Smooth muscle cell (in vitro differentiated cells): Measurements from ENCODE around the gene P2RY12. TPM values are rescaled to one million over a fixed set of nuclear protein-coding genes. Genes with fewer than 3 reads are reported as not detected.

ENCODE experiments used
- DNase-seq: peaks from one replicate; lab custom pipeline; 2025; ENCODE audit not compliant: unreplicated experiment; lab: John Stamatoyannopoulos, UW
- H2AFZ ChIP-seq: fragments of 200-600 bp; sonication (generic); 2 replicates; pipeline ENCODE4 v1.6.0; 2016; ENCODE audit warnings: antibody characterized with exemption, low read depth, mild to moderate bottlenecking
- H3F3A ChIP-seq: fragments of 200-600 bp; sonication (generic); 2 replicates; pipeline ENCODE4 v1.6.0; 2017; ENCODE audit warnings: antibody characterized with exemption, low read depth
- H3K27ac ChIP-seq: fragments of 200-600 bp; sonication (generic); 2 replicates; pipeline ENCODE4 v1.5.1; 2016; ENCODE audit warnings: low read depth, mild to moderate bottlenecking
- H3K27me3 ChIP-seq: fragments of 200-600 bp; sonication (generic); 2 replicates; pipeline ENCODE4 v1.6.1; 2016; ENCODE audit warnings: low read depth, mild to moderate bottlenecking
- H3K36me3 ChIP-seq: fragments of 200-600 bp; sonication (generic); 2 replicates; pipeline ENCODE4 v1.5.1; 2016; ENCODE audit warnings: low read depth
- H3K4me1 ChIP-seq: fragments of 200-600 bp; sonication (generic); 2 replicates; pipeline ENCODE4 v1.5.1; 2016; ENCODE audit warnings: low read depth
- H3K4me2 ChIP-seq: fragments of 200-600 bp; sonication (generic); 2 replicates; pipeline ENCODE4 v1.6.0; 2016; ENCODE audit warnings: mild to moderate bottlenecking
- H3K4me3 ChIP-seq: fragments of 200-600 bp; sonication (generic); 2 replicates; pipeline ENCODE4 v1.5.1; 2016; ENCODE audit warnings: mild to moderate bottlenecking
- H3K79me2 ChIP-seq: fragments of 200-600 bp; sonication (generic); 2 replicates; pipeline ENCODE4 v1.6.0; 2016; ENCODE audit warnings: low read depth, mild to moderate bottlenecking
- H3K9ac ChIP-seq: fragments of 200-600 bp; sonication (generic); 2 replicates; pipeline ENCODE4 v1.6.0; 2016; ENCODE audit warnings: low read depth
- H3K9me3 ChIP-seq: fragments of 200-600 bp; sonication (generic); replicated peaks from 2 replicates; pipeline ENCODE4 v1.5.1; 2016; ENCODE audit warnings: low read depth
- H4K20me1 ChIP-seq: fragments of 200-600 bp; sonication (generic); 2 replicates; pipeline ENCODE4 v1.6.0; 2016; ENCODE audit warnings: low read depth
- WGBS: methylation state at CpG from one replicate; pipeline ENCODE4 v1.1.7; 2016; ENCODE audit warnings: low lambda C conversion rate; 5-methylcytosine and 5-hydroxymethylcytosine counted together
- polyA plus RNA-seq: library from polyadenylated mRNA; unstranded; fragments of >200 nt; fragmentation: Nextera tagmentation; extraction: Ambion mirVana; gene quantifications from 2 replicates; pipeline ENCODE4 v1.2.1, GENCODE V29; 2016
- total RNA-seq: library from RNA; depleted of rRNA; stranded (reverse); fragments of >200 nt; gene quantifications from 2 replicates; pipeline ENCODE4 v1.2.3, GENCODE V29; 2014
- TF ChIP-seq, protein P1 (sequence below): fragments of 200-600 bp; sonication (generic); IDR thresholded peaks from 2 replicates; pipeline ENCODE4 v1.5.1; 2017; ENCODE audit warnings: borderline replicate concordance, mild to moderate bottlenecking, antibody characterized with exemption; ENCODE audit not compliant: insufficient read depth, poor library complexity, severe bottlenecking

The P2RY12 gene
- total and polyA plus RNA-seq, 2 experiments from 2014 or later: not detected

DNA sequence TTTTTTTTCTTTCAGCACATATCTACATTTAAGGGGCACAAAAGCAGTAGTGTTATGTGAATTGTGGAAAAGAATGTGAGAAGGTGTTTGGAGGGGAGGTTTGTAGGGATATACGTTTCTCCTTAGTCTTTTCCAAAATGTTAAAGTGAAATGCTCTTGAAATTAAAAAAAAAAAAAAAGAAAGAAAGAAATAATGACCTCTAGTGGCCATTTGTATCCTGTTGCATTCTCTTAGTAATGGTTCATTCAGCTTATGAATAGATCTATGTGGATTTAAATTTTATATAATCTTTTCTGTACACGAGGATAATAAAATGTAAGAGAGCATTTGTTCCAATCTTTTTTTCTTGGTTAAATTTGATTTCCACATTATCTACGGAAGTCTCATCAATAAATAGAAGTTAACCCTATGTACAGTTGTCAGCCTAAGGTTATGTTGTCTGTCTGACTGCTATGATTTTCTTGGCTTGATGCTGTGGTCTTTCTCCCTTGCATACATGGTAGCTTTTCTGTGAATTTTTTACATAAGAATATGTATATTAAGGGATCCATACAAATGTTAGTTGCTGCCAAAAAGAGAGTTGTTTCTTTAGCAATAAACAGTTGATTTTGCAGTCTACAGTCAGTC lies 56.9 kb downstream of the P2RY12 start:
- H3K9ac ChIP-seq: no peak overlapping the region
- WGBS: 29% methylated on average over 3 of the region's 3 CpGs
- H3K27me3 ChIP-seq: no peaks in the 10 kb centered on the region
- TF ChIP-seq, protein P1, sequence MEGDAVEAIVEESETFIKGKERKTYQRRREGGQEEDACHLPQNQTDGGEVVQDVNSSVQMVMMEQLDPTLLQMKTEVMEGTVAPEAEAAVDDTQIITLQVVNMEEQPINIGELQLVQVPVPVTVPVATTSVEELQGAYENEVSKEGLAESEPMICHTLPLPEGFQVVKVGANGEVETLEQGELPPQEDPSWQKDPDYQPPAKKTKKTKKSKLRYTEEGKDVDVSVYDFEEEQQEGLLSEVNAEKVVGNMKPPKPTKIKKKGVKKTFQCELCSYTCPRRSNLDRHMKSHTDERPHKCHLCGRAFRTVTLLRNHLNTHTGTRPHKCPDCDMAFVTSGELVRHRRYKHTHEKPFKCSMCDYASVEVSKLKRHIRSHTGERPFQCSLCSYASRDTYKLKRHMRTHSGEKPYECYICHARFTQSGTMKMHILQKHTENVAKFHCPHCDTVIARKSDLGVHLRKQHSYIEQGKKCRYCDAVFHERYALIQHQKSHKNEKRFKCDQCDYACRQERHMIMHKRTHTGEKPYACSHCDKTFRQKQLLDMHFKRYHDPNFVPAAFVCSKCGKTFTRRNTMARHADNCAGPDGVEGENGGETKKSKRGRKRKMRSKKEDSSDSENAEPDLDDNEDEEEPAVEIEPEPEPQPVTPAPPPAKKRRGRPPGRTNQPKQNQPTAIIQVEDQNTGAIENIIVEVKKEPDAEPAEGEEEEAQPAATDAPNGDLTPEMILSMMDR: peak; percentile 69
- H3K4me1 ChIP-seq: no peaks in the 10 kb centered on the region
- no peak overlapping the region for H3K27ac ChIP-seq
- H3K4me2 ChIP-seq: no peak overlapping the region
- no peak for DNase-seq
- no peaks in the 10 kb centered on the region for H3F3A ChIP-seq
- no peaks in the 10 kb centered on the region for H3K9me3 ChIP-seq
- H4K20me1 ChIP-seq: no peaks in the 10 kb centered on the region
- H2AFZ ChIP-seq: no peak overlapping the region
- no peak overlapping the region for H3K4me3 ChIP-seq
- no peaks in the 10 kb centered on the region for H3K36me3 ChIP-seq
- H3K79me2 ChIP-seq: no peaks in the 10 kb centered on the region

DNA sequence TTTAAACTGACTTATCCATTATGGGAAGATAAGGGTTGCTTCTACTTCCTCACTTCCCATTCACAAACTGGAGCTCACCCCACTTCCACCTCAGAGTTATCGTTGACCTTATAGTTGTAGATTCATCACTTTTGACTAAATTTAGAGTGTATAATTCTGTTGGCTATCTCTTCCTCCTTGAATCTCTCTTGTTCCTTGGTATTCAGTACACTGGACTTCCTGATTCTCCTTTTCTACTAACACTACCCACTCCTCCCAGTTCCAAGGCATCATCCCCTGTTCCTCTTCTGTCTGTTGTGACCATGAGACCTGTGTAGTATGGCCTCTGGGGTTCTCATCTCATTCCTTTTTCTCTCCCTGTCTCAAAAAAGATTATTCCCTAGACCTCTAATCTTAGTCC lies 62.0 kb downstream of the P2RY12 start:
- DNase-seq: no peak
- H3K27me3 ChIP-seq: no peaks in the 10 kb centered on the region
- no peak overlapping the region for H3K4me2 ChIP-seq
- H3K36me3 ChIP-seq: no peaks in the 10 kb centered on the region
- no peak overlapping the region for H3K4me3 ChIP-seq
- H3K4me1 ChIP-seq: peaks cover 12% of the 10 kb centered on the region
- TF ChIP-seq, protein P1: no peak
- no peaks in the 10 kb centered on the region for H3K79me2 ChIP-seq
- H3K9me3 ChIP-seq: no peaks in the 10 kb centered on the region
- H4K20me1 ChIP-seq: no peaks in the 10 kb centered on the region
- H3K9ac ChIP-seq: no peak overlapping the region
- no peak overlapping the region for H3K27ac ChIP-seq
- H2AFZ ChIP-seq: no peak overlapping the region
- peaks cover 5% of the 10 kb centered on the region for H3F3A ChIP-seq
- 100% methylated on average over 1 of the region's 1 CpG for WGBS

DNA sequence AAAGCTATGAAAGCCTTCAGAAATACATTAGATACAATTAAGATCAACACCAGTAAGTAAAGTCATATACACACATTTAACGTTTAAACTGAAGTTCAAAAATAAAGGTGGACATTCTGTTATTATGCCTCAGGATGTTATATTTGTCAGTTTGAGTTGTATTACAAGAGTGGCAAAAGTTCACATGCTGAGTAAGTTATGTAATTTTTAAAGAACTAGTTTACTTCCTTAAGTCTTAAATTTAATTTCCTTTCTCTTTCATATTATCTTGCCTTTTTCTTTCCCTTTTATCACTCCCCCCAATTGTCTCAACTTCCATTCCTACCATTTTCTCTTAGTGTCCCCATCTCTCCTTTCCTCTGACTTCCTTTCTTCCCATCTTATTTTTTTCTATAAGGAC lies 63.0 kb downstream of the P2RY12 start:
- Histone ChIP-seq H3K4me1 (peaks cover 17% of the 10 kb centered on the region), H3F3A (peaks cover 5% of the 10 kb centered on the region), H2AFZ (no peak overlapping the region), H3K9me3 (no peaks in the 10 kb centered on the region), H3K4me3 (no peak overlapping the region), H3K27ac (no peak overlapping the region), H3K36me3 (no peaks in the 10 kb centered on the region), H3K4me2 (no peak overlapping the region), H3K9ac (no peak overlapping the region), H3K79me2 (no peaks in the 10 kb centered on the region), H3K27me3 (no peaks in the 10 kb centered on the region), H4K20me1 (no peaks in the 10 kb centered on the region)
- DNase-seq: no peak
- WGBS: 93% methylated on average over 1 of the region's 1 CpG
- TF ChIP-seq, protein P1: no peak

DNA sequence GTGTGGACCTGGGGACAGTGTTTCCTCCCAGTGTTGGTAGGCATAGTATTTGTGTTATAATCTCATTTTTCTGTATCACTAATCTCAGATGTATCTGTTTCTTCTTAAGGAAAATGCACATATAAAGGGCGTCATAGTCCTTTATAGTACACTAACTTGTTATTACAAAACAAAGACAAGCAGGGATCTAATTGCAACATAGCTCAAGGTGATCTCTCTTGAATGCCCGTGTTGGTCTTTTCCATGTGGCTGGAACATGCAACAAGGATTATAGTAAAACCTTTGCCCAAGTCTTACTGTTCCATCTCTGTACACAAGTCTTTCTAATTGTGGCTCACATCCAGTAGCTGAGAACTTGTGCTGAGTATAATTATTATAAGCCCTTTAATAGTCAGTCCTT lies 64.4 kb downstream of the P2RY12 start:
- peaks cover 30% of the 10 kb centered on the region for H3K4me1 ChIP-seq
- H3K27ac ChIP-seq: peak overlapping the region; percentile 97
- no peaks in the 10 kb centered on the region for H3K9me3 ChIP-seq
- no peak for DNase-seq
- no peak overlapping the region for H3K9ac ChIP-seq
- 91% methylated on average over 2 of the region's 2 CpGs for WGBS
- H3K27me3 ChIP-seq: no peaks in the 10 kb centered on the region
- H2AFZ ChIP-seq: no peak overlapping the region
- no peak overlapping the region for H3K4me3 ChIP-seq
- no peaks in the 10 kb centered on the region for H4K20me1 ChIP-seq
- no peak overlapping the region for H3K4me2 ChIP-seq
- no peaks in the 10 kb centered on the region for H3K36me3 ChIP-seq
- H3F3A ChIP-seq: peaks cover 5% of the 10 kb centered on the region
- TF ChIP-seq, protein P1: no peak
- no peaks in the 10 kb centered on the region for H3K79me2 ChIP-seq
